Measurements from ENCODE around the gene TEAD3. TPM values are rescaled to one million over a fixed set of nuclear protein-coding genes. Genes with fewer than 3 reads are reported as not detected.

The TEAD3 gene
- total RNA-seq, 1 donor from 2014 or later: 6.8 TPM

GRCh38 chr6:35488517-35488862 lies 8.4 kb downstream of the TEAD3 start:
- Histone ChIP-seq H3K27ac (ENCODE audit: low read depth, low read length) (no peak overlapping the region), H3K36me3 (ENCODE audit: control insufficient read depth in 3 of 3, insufficient read depth in 3 of 3, low read length in 3 of 3) (peaks cover 2 to 16% (median 6%) of the 10 kb centered on the region in 3 donors), H3K9ac (ENCODE audit: low read depth in 1 of 3, low read length in 3 of 3) (peak overlapping the region in 1 of 3 donors; percentile 40), H3K9me3 (ENCODE audit: control insufficient read depth in 3 of 3, low read length in 3 of 3) (no peaks in the 10 kb centered on the region), H3K27me3 (ENCODE audit: control insufficient read depth in 3 of 3, insufficient read depth in 3 of 3, low read length in 3 of 3) (peaks cover 0 to 6% (median 0%) of the 10 kb centered on the region in 3 donors), H3K4me1 (ENCODE audit: control insufficient read depth in 3 of 3, insufficient read depth in 3 of 3, low read length in 3 of 3) (peaks cover 15 to 56% (median 47%) of the 10 kb centered on the region in 3 donors), H3K4me3 (ENCODE audit: low read length in 3 of 3) (no peak overlapping the region)

- H3K9ac ChIP-seq (ENCODE audit: low read depth in 1 of 3, low read length in 3 of 3): peak overlapping the region in 1 of 3 donors; percentile 45
- no peak overlapping the region for H3K4me3 ChIP-seq (ENCODE audit: low read length in 3 of 3)
- H3K36me3 ChIP-seq (ENCODE audit: control insufficient read depth in 3 of 3, insufficient read depth in 3 of 3, low read length in 3 of 3): peaks cover 5 to 14% (median 11%) of the 10 kb centered on the region in 3 donors
- H3K9me3 ChIP-seq (ENCODE audit: control insufficient read depth in 3 of 3, low read length in 3 of 3): no peaks in the 10 kb centered on the region
- H3K27ac ChIP-seq (ENCODE audit: low read depth, low read length): peak overlapping the region; percentile 12
- peaks cover 15 to 51% (median 41%) of the 10 kb centered on the region in 3 donors for H3K4me1 ChIP-seq (ENCODE audit: control insufficient read depth in 3 of 3, insufficient read depth in 3 of 3, low read length in 3 of 3)
- H3K27me3 ChIP-seq (ENCODE audit: control insufficient read depth in 3 of 3, insufficient read depth in 3 of 3, low read length in 3 of 3): peaks cover 0 to 3% (median 0%) of the 10 kb centered on the region in 3 donors
Measured at GRCh38 chr6:35487658-35488516, 9.0 kb downstream of the TEAD3 start.

DNA sequence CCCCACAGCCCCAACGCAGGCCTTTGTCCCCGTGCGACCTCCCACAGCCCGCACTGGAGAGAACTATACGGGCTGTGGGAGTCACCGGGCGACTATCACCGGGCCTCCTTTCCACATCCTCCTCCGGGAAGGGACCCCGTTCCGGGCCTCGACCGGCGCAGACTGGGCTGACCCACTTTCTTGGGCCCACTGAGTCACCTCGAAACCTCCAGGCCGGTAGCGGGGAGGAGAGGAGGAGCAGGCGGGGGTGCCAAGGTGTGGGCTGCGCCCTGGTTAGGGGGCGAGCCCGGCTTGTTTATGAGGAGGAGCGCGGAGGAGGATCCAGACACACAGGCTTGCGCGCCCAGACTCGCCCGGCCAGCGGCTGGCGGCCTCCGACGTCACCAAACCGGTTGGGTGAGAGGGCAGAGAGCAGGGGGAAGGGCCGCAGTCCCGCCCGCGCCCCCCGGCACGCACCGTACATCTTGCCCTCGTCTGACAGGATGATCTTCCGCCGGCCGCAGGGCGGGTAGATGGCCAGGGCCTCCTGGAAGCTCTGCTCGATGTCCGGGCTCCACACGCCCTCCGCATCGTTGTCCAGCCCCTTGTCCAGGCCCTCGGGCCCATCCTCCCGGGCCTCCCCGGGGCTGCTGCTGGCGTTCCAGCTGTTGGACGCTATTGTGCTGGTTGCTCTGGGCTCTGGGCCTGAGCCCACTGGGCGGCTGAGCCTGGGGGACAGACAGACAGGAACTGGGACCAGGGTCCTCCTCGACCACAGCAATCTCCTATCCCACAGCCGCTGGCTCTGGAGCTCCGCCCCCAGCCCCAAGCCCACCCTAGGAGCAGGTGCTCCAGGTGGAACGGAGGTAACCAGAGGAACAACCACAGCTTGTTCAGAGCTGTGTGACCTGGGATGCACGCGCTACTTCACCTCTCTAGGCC lies 10.6 kb downstream of the TEAD3 start:
- H3K27ac ChIP-seq (ENCODE audit: low read depth, low read length): peak overlapping the region; percentile 14
- H3K4me3 ChIP-seq (ENCODE audit: low read length in 3 of 3): no peak overlapping the region
- H3K36me3 ChIP-seq (ENCODE audit: control insufficient read depth in 3 of 3, insufficient read depth in 3 of 3, low read length in 3 of 3): peaks cover 11 to 14% (median 12%) of the 10 kb centered on the region in 3 donors
- H3K27me3 ChIP-seq (ENCODE audit: control insufficient read depth in 3 of 3, insufficient read depth in 3 of 3, low read length in 3 of 3): peaks cover 0 to 3% (median 0%) of the 10 kb centered on the region in 3 donors
- peaks cover 15 to 35% (median 25%) of the 10 kb centered on the region in 3 donors for H3K4me1 ChIP-seq (ENCODE audit: control insufficient read depth in 3 of 3, insufficient read depth in 3 of 3, low read length in 3 of 3)
- H3K9me3 ChIP-seq (ENCODE audit: control insufficient read depth in 3 of 3, low read length in 3 of 3): no peaks in the 10 kb centered on the region
- peak overlapping the region in 1 of 3 donors; percentile 50 for H3K9ac ChIP-seq (ENCODE audit: low read depth in 1 of 3, low read length in 3 of 3)

DNA sequence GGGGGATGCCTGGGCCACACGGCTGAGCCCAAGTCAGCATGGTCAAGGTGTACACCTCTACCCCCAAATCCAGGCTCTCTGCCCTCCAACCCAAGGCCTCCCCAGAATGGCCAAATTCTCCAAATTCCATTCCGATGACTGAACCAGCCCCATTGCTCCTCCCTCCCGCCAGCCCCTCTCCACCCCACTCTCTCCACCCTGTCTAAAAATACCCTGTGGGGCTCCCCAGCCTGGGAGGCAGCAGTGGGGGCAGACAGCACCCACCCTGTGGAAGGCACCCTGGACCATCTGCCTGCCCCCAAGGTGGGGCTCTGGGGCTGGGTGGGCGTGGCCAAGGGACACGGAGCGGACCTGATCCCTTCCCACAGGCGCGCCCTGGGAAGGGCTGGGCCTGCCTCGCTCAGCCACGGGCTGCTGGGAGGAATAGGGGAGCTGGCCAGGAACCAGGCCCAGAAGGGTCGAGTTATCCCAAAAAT lies 11.4 kb downstream of the TEAD3 start:
- Histone ChIP-seq H3K36me3 (ENCODE audit: control insufficient read depth in 3 of 3, insufficient read depth in 3 of 3, low read length in 3 of 3) (peaks cover 11 to 17% (median 14%) of the 10 kb centered on the region in 3 donors), H3K27ac (ENCODE audit: low read depth, low read length) (peak overlapping the region; percentile 36), H3K4me3 (ENCODE audit: low read length in 3 of 3) (no peak overlapping the region), H3K4me1 (ENCODE audit: control insufficient read depth in 3 of 3, insufficient read depth in 3 of 3, low read length in 3 of 3) (peaks cover 11 to 27% (median 20%) of the 10 kb centered on the region in 3 donors), H3K9me3 (ENCODE audit: control insufficient read depth in 3 of 3, low read length in 3 of 3) (no peaks in the 10 kb centered on the region), H3K9ac (ENCODE audit: low read depth in 1 of 3, low read length in 3 of 3) (peak overlapping the region in 2 of 3 donors; percentile 38 to 50), H3K27me3 (ENCODE audit: control insufficient read depth in 3 of 3, insufficient read depth in 3 of 3, low read length in 3 of 3) (peaks cover 0 to 3% (median 0%) of the 10 kb centered on the region in 3 donors)

DNA sequence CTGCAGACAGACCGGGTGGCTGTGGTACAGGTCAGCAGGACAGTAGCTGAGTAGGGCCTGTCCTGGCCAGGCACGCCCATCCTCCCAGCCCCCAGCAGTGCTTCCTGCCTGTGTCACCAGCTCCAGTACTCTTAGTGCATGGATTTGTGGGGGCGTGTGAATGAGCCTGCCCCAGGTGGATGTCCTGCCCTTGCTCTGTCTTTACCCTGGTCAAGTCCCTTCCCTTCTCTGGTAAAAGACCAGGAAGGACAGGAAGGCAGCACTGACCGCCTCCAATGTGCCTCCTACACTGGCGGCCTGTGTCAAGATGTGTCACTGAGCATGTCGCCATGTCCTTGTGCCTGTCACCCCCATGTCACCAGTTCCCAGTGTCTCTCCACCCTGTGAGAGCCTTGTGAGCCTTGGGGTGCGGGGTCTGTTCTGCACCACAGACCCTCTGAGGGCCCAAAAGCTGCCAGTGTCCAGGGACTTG lies 11.9 kb downstream of the TEAD3 start:
- no peak overlapping the region for H3K4me3 ChIP-seq (ENCODE audit: low read length in 3 of 3)
- H3K27ac ChIP-seq (ENCODE audit: low read depth, low read length): peak overlapping the region; percentile 36
- H3K4me1 ChIP-seq (ENCODE audit: control insufficient read depth in 3 of 3, insufficient read depth in 3 of 3, low read length in 3 of 3): peaks cover 9 to 24% (median 17%) of the 10 kb centered on the region in 3 donors
- no peaks in the 10 kb centered on the region for H3K9me3 ChIP-seq (ENCODE audit: control insufficient read depth in 3 of 3, low read length in 3 of 3)
- H3K27me3 ChIP-seq (ENCODE audit: control insufficient read depth in 3 of 3, insufficient read depth in 3 of 3, low read length in 3 of 3): no peaks in the 10 kb centered on the region
- no peak overlapping the region for H3K9ac ChIP-seq (ENCODE audit: low read depth in 1 of 3, low read length in 3 of 3)
- H3K36me3 ChIP-seq (ENCODE audit: control insufficient read depth in 3 of 3, insufficient read depth in 3 of 3, low read length in 3 of 3): peaks cover 11 to 18% (median 14%) of the 10 kb centered on the region in 3 donors

GRCh38 chr6:35483893-35484645 lies 12.8 kb downstream of the TEAD3 start:
- Histone ChIP-seq H3K4me3 (ENCODE audit: low read length in 3 of 3) (no peak overlapping the region), H3K36me3 (ENCODE audit: control insufficient read depth in 3 of 3, insufficient read depth in 3 of 3, low read length in 3 of 3) (peaks cover 11 to 26% (median 19%) of the 10 kb centered on the region in 3 donors), H3K9ac (ENCODE audit: low read depth in 1 of 3, low read length in 3 of 3) (no peak overlapping the region), H3K9me3 (ENCODE audit: control insufficient read depth in 3 of 3, low read length in 3 of 3) (no peaks in the 10 kb centered on the region), H3K27ac (ENCODE audit: low read depth, low read length) (no peak overlapping the region), H3K27me3 (ENCODE audit: control insufficient read depth in 3 of 3, insufficient read depth in 3 of 3, low read length in 3 of 3) (no peaks in the 10 kb centered on the region), H3K4me1 (ENCODE audit: control insufficient read depth in 3 of 3, insufficient read depth in 3 of 3, low read length in 3 of 3) (peaks cover 9 to 18% (median 14%) of the 10 kb centered on the region in 3 donors)

GRCh38 chr6:35483490-35483889 lies 13.4 kb downstream of the TEAD3 start:
- Histone ChIP-seq H3K4me1 (ENCODE audit: control insufficient read depth in 3 of 3, insufficient read depth in 3 of 3, low read length in 3 of 3) (peaks cover 9 to 18% (median 14%) of the 10 kb centered on the region in 3 donors), H3K36me3 (ENCODE audit: control insufficient read depth in 3 of 3, insufficient read depth in 3 of 3, low read length in 3 of 3) (peaks cover 12 to 28% (median 21%) of the 10 kb centered on the region in 3 donors)

DNA sequence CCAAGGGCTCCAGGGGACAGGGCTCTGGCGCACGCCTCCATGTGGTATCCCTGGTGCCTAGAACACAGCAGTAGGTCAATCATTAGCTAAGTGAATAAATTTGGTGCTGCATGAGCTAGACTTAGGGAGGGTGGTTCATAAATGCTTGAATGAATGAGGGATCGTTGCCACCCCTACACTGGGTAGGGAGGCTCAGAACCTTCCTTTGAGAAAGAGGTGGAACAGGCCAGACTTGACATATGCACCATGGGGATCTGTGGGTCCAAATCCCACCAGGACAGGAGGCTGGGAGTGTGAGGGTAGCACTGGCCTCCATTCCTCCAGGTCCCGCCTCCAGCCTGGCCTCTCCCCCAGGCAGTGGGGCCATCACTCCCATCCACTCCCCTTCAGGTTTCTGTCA lies 13.8 kb downstream of the TEAD3 start:
- H3K4me1 ChIP-seq (ENCODE audit: control insufficient read depth in 3 of 3, insufficient read depth in 3 of 3, low read length in 3 of 3): peaks cover 7 to 18% (median 10%) of the 10 kb centered on the region in 3 donors
- no peak overlapping the region for H3K4me3 ChIP-seq (ENCODE audit: low read length in 3 of 3)
- no peaks in the 10 kb centered on the region for H3K9me3 ChIP-seq (ENCODE audit: control insufficient read depth in 3 of 3, low read length in 3 of 3)
- no peaks in the 10 kb centered on the region for H3K27me3 ChIP-seq (ENCODE audit: control insufficient read depth in 3 of 3, insufficient read depth in 3 of 3, low read length in 3 of 3)
- H3K36me3 ChIP-seq (ENCODE audit: control insufficient read depth in 3 of 3, insufficient read depth in 3 of 3, low read length in 3 of 3): peaks cover 16 to 32% (median 26%) of the 10 kb centered on the region in 3 donors
- no peak overlapping the region for H3K9ac ChIP-seq (ENCODE audit: low read depth in 1 of 3, low read length in 3 of 3)
- no peak overlapping the region for H3K27ac ChIP-seq (ENCODE audit: low read depth, low read length)

More at GRCh38 chr6:35483490-35483889, 13.4 kb downstream of the TEAD3 start:
- Histone ChIP-seq H3K9ac (ENCODE audit: low read depth in 1 of 3, low read length in 3 of 3) (no peak overlapping the region), H3K4me3 (ENCODE audit: low read length in 3 of 3) (no peak overlapping the region), H3K27me3 (ENCODE audit: control insufficient read depth in 3 of 3, insufficient read depth in 3 of 3, low read length in 3 of 3) (no peaks in the 10 kb centered on the region), H3K27ac (ENCODE audit: low read depth, low read length) (no peak overlapping the region), H3K9me3 (ENCODE audit: control insufficient read depth in 3 of 3, low read length in 3 of 3) (no peaks in the 10 kb centered on the region)

GRCh38 chr6:35481226-35481625 lies 15.7 kb downstream of the TEAD3 start:
- Histone ChIP-seq H3K4me3 (ENCODE audit: low read length in 3 of 3) (no peak overlapping the region), H3K36me3 (ENCODE audit: control insufficient read depth in 3 of 3, insufficient read depth in 3 of 3, low read length in 3 of 3) (peaks cover 16 to 39% (median 32%) of the 10 kb centered on the region in 3 donors), H3K27ac (ENCODE audit: low read depth, low read length) (no peak overlapping the region), H3K4me1 (ENCODE audit: control insufficient read depth in 3 of 3, insufficient read depth in 3 of 3, low read length in 3 of 3) (peaks cover 4 to 8% (median 6%) of the 10 kb centered on the region in 3 donors), H3K9me3 (ENCODE audit: control insufficient read depth in 3 of 3, low read length in 3 of 3) (no peaks in the 10 kb centered on the region), H3K27me3 (ENCODE audit: control insufficient read depth in 3 of 3, insufficient read depth in 3 of 3, low read length in 3 of 3) (no peaks in the 10 kb centered on the region), H3K9ac (ENCODE audit: low read depth in 1 of 3, low read length in 3 of 3) (no peak overlapping the region)

All from skeletal muscle tissue (tissue), 4 donors.